Cardiac muscle cell (in vitro differentiated cells and primary cell): ENCODE results near the gene S100A8. TPM values are rescaled to one million over a fixed set of nuclear protein-coding genes. Genes with fewer than 3 reads are reported as not detected.
A peak's percentile ranks its signal among the peaks of the same experiment; 100 is the strongest.

Experiments used
- DNase-seq, 2 donors: peaks; one replicate each; pipeline versions ENCODE4 v3.0.0 to v3.0.0-alpha.2; 2010 to 2017; ENCODE audit warnings: low read depth in 1 of 2, low spot score in 1 of 2
- H3K27ac ChIP-seq: fragments of 200-600 bp; sonication (generic); 2 replicates; pipeline ENCODE4 v1.5.1; 2016
- H3K27me3 ChIP-seq: fragments of 200-600 bp; sonication (generic); 2 replicates; pipeline ENCODE4 v1.6.0; 2016; ENCODE audit warnings: control low read depth
- H3K36me3 ChIP-seq: fragments of 200-600 bp; sonication (generic); 2 replicates; pipeline ENCODE4 v1.5.1; 2016; ENCODE audit warnings: control low read depth
- H3K4me1 ChIP-seq: fragments of 200-600 bp; sonication (generic); 2 replicates; pipeline ENCODE4 v1.8.1; 2017; ENCODE audit warnings: low read depth, mild to moderate bottlenecking, mixed run types
- H3K4me3 ChIP-seq: fragments of 200-600 bp; sonication (generic); 2 replicates; pipeline ENCODE4 v1.5.1; 2016; ENCODE audit warnings: mild to moderate bottlenecking
- H3K9me3 ChIP-seq: fragments of 200-600 bp; sonication (generic); 2 replicates; pipeline ENCODE4 v1.5.1; 2017; ENCODE audit warnings: low read depth, mild to moderate bottlenecking, control low read depth
- polyA plus RNA-seq: library from polyadenylated mRNA; unstranded; fragments of >200 nt; fragmentation: Nextera tagmentation; extraction: Ambion mirVana; gene quantifications from 2 replicates; pipeline ENCODE4 v1.2.1, GENCODE V29; 2016
- total RNA-seq: library from RNA; depleted of rRNA; stranded (reverse); fragments of >200 nt; gene quantifications from 2 replicates; pipeline ENCODE4 v1.2.3, GENCODE V29; 2016
- TF ChIP-seq, protein P1 (sequence below): IDR thresholded peaks from 2 replicates; pipeline ENCODE4 v1.5.1; 2012; ENCODE audit warnings: low read depth, mild to moderate bottlenecking, low read length

S100A8 gene
- total and polyA plus RNA-seq, 2 experiments from 2014 or later, result 4.4 TPM; not detected in 1

DNA sequence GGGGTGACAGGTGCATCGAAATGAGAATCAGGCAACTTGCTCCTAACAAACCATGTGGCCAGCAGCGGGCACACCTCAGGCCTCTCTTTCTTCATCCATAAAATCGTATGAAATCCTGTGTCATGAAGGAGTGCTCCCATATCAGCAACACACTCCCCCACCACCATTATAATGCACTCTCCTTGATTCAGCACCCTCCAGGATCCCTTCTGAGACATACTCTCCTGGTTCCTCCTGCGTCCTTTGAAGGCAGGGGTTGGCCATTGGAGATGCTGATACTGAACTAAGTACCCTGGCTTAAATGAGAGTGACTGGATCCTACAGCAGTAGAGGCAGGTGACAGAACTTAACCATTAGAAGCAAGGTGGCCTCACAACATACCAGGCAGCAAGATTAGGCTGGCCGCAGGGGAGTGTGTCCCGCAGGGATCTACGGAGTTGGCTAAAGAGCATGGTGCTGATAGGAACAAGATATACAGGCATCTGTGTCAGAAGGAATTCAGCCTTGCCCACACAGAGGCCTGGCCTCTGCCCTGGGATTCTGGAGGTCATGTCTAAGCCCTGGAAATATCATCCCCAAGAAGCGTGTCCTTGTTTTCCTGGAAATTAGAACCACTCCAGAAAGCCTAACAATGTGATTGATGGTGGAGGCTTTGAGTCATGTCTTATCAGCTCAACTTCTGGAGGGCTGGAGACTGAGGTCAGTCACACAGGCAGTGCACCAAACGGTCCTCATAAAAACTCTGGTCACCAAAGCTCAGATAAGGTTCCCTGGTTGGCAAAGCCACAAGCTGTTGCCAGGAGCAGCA is 42.2 kb upstream of the S100A8 start:
- Histone ChIP-seq H3K4me3 (no peak overlapping the region), H3K27me3 (peaks cover 8% of the 10 kb centered on the region), H3K27ac (no peak overlapping the region), H3K4me1 (no peaks in the 10 kb centered on the region), H3K36me3 (no peaks in the 10 kb centered on the region), H3K9me3 (no peaks in the 10 kb centered on the region)
- peak in 1 of 2 donors; percentile 4 for DNase-seq
- TF ChIP-seq, protein P1, sequence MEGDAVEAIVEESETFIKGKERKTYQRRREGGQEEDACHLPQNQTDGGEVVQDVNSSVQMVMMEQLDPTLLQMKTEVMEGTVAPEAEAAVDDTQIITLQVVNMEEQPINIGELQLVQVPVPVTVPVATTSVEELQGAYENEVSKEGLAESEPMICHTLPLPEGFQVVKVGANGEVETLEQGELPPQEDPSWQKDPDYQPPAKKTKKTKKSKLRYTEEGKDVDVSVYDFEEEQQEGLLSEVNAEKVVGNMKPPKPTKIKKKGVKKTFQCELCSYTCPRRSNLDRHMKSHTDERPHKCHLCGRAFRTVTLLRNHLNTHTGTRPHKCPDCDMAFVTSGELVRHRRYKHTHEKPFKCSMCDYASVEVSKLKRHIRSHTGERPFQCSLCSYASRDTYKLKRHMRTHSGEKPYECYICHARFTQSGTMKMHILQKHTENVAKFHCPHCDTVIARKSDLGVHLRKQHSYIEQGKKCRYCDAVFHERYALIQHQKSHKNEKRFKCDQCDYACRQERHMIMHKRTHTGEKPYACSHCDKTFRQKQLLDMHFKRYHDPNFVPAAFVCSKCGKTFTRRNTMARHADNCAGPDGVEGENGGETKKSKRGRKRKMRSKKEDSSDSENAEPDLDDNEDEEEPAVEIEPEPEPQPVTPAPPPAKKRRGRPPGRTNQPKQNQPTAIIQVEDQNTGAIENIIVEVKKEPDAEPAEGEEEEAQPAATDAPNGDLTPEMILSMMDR, result no peak

DNA sequence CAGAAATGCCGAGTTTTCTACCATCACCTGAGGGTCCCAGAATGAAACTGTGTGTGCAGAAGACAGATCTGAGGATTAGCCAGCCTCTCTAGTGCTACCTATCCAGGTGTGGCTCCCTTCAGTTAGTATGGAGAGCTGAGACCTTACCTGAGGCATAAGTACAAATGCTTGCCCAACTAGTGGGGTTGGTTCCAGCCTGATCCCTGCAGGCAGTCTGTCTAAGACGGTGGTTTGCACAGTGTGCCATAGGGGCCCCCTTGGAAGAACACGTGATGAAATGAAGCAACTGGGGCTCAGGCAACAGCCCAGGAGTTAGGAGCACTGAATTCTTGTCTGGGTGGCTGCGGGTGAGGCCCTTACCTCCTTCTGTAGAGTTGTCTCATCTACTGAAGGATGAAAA is 41.1 kb upstream of the S100A8 start:
- TF ChIP-seq, protein P1, result no peak
- no peak overlapping the region for H3K4me3 ChIP-seq
- no peaks in the 10 kb centered on the region for H3K36me3 ChIP-seq
- no peaks in the 10 kb centered on the region for H3K4me1 ChIP-seq
- H3K27me3 ChIP-seq, result peaks cover 9% of the 10 kb centered on the region
- no peaks in the 10 kb centered on the region for H3K9me3 ChIP-seq
- no peak overlapping the region for H3K27ac ChIP-seq
- no peak for DNase-seq

DNA sequence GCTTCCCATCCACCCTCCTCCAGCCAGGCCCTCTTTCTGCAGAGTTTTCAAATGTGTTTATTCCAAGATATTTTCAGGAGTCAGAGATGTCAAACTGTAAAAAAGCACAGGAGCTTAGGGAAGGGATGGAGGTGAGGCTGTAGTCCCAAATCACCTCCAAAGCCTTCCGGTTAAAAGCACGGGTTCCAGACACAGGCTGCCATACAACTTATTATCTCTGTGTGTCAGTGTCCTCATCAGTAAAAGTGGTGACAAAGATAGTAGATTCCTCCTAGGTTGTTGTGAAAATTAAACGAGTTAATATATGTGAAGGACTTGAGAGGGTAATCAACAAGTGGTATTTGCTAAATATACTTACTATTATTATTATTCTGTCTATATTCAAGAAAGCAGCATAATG is 40.6 kb upstream of the S100A8 start:
- H3K4me1 ChIP-seq, result no peaks in the 10 kb centered on the region
- no peak overlapping the region for H3K4me3 ChIP-seq
- no peak overlapping the region for H3K27ac ChIP-seq
- peaks cover 9% of the 10 kb centered on the region for H3K27me3 ChIP-seq
- TF ChIP-seq, protein P1, result no peak
- H3K9me3 ChIP-seq, result no peaks in the 10 kb centered on the region
- no peak for DNase-seq
- no peaks in the 10 kb centered on the region for H3K36me3 ChIP-seq

DNA sequence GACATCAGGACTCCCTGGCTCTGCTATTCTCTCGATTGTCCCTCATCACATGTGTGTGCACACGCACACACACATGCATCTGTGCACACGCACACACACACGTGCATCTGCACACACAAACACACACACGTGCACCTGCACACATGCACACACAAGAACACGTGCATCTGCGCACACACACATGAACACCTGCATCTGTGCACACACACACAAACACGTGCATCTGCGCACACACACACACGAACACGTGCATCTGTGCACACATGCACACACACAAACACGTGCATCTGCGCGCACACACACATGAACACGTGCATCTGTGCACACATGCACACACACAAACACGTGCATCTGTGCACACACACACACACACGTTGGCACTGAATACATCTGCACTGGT is 40.1 kb upstream of the S100A8 start:
- Histone ChIP-seq H3K27me3 (peaks cover 9% of the 10 kb centered on the region), H3K36me3 (no peaks in the 10 kb centered on the region), H3K4me3 (no peak overlapping the region), H3K4me1 (no peaks in the 10 kb centered on the region), H3K27ac (no peak overlapping the region), H3K9me3 (no peaks in the 10 kb centered on the region)
- no peak for DNase-seq
- TF ChIP-seq, protein P1, result no peak

DNA sequence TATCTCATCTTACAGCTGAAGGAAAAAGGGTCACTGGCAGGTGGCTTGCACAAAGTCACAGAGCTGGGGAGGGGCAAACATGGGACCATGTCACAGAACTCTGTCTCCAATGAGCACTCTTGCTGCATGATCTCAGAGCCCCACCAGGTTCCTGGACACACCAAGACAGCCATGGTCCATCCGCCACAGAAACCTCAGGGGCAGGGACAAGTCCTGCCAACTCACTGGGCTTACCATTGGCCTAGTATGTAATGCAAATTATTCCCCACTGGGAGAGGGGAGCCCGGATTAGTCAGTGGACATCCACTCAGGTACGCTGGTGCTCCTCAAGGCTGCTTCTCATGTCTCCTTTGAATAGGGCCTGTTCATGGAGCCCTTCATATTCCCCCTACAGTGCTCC is 39.7 kb upstream of the S100A8 start:
- TF ChIP-seq, protein P1, result no peak
- Histone ChIP-seq H3K27me3 (peaks cover 9% of the 10 kb centered on the region), H3K27ac (no peak overlapping the region), H3K36me3 (no peaks in the 10 kb centered on the region), H3K4me1 (no peaks in the 10 kb centered on the region), H3K9me3 (no peaks in the 10 kb centered on the region), H3K4me3 (no peak overlapping the region)
- no peak for DNase-seq
